Naive thymus-derived CD4-positive, alpha-beta T cell (primary cell): Measurements from ENCODE around the gene AOAH. TPM values are rescaled to one million over a fixed set of nuclear protein-coding genes. Genes with fewer than 3 reads are reported as not detected.

Experiments
- ATAC-seq: fragments of 150-1000 bp; cut with Tn5 transposase; 2 replicates; pipeline ENCODE4 v1.10.0; 2021; ENCODE audit warnings: mild to moderate bottlenecking, moderate library complexity
- CTCF ChIA-PET: fragments of 350-600 bp; sonication (Branson Sonifier 250); formaldehyde crosslinking; loops from one replicate; lab custom pipeline; 2021; ENCODE audit warnings: antibody characterized with exemption; lab: Charles Lee
- POLR2A ChIA-PET: fragments of 350-600 bp; sonication (Branson Sonifier 250); formaldehyde crosslinking; loops from one replicate; lab custom pipeline; 2021; ENCODE audit warnings: antibody characterized with exemption, inconsistent platforms; lab: Charles Lee
- DNase-seq, 9 donors: peaks; one replicate each; pipeline versions ENCODE4 v3.0.0 to v3.0.0-alpha.2; 2020 to 2022; ENCODE audit warnings: mixed read lengths in 1 of 9
- H3K27ac ChIP-seq: one replicate; pipeline ENCODE4 v1.7.0; 2013; ENCODE audit warnings: mild to moderate bottlenecking, low read depth, low read length, moderate library complexity
- H3K27me3 ChIP-seq, 2 donors: one replicate each; pipeline ENCODE4 v1.7.0; 2013; ENCODE audit warnings: low read length in 2 of 2, mild to moderate bottlenecking in 2 of 2, moderate library complexity in 2 of 2; ENCODE audit not compliant: control insufficient read depth in 2 of 2, insufficient read depth in 2 of 2
- H3K36me3 ChIP-seq, 3 experiments: 1 replicate in 2 of 3; 2 replicates in 1 of 3; pipeline ENCODE4 v1.7.0; 2013; ENCODE audit warnings: low read length in 3 of 3, mild to moderate bottlenecking in 3 of 3, moderate library complexity in 1 of 3; ENCODE audit not compliant: insufficient read depth in 3 of 3, control insufficient read depth in 2 of 3
- H3K4me1 ChIP-seq, 2 donors: one replicate each; pipeline ENCODE4 v1.7.0; 2013; ENCODE audit warnings: low read length in 2 of 2, mild to moderate bottlenecking in 2 of 2, moderate library complexity in 1 of 2; ENCODE audit not compliant: control insufficient read depth in 2 of 2, insufficient read depth in 2 of 2
- H3K4me3 ChIP-seq: 2 replicates; pipeline ENCODE4 v1.7.0; 2013; ENCODE audit warnings: mild to moderate bottlenecking, low read length
- H3K9me3 ChIP-seq, 3 experiments: 1 replicate in 2 of 3; 2 replicates in 1 of 3; pipeline ENCODE4 v1.7.0; 2013; ENCODE audit warnings: low read length in 3 of 3; ENCODE audit not compliant: control insufficient read depth in 2 of 3
- H3K27ac Mint-ChIP-seq, 9 donors: one replicate each; pipeline ENCODE4 v1.8.0; 2020 to 2022; ENCODE audit warnings: mixed read lengths in 9 of 9, mild to moderate bottlenecking in 8 of 9, moderate library complexity in 5 of 9, inconsistent platforms in 2 of 9
- H3K27me3 Mint-ChIP-seq, 5 donors: one replicate each; pipeline ENCODE4 v1.8.0; 2021 to 2022; ENCODE audit warnings: mixed read lengths in 5 of 5, mild to moderate bottlenecking in 1 of 5
- H3K36me3 Mint-ChIP-seq, 5 donors: one replicate each; pipeline ENCODE4 v1.8.0; 2020 to 2022; ENCODE audit warnings: mixed read lengths in 5 of 5, mild to moderate bottlenecking in 3 of 5, inconsistent platforms in 1 of 5
- H3K4me1 Mint-ChIP-seq, 7 donors: one replicate each; pipeline ENCODE4 v1.8.0; 2020 to 2022; ENCODE audit warnings: mixed read lengths in 7 of 7, mild to moderate bottlenecking in 3 of 7, inconsistent platforms in 1 of 7
- H3K4me3 Mint-ChIP-seq, 10 donors: one replicate each; pipeline ENCODE4 v1.8.0; 2020 to 2022; ENCODE audit warnings: mild to moderate bottlenecking in 10 of 10, mixed read lengths in 10 of 10, moderate library complexity in 6 of 10, inconsistent platforms in 2 of 10
- H3K9me3 Mint-ChIP-seq, 11 donors: one replicate each; pipeline ENCODE4 v1.8.0; 2020 to 2022; ENCODE audit warnings: mixed read lengths in 11 of 11, mild to moderate bottlenecking in 4 of 11, inconsistent platforms in 1 of 11, moderate library complexity in 1 of 11
- intact Hi-C, 2 donors: fragments of 100-400 bp; cut with micrococcal nuclease; formaldehyde crosslinking; loops; one replicate each; pipeline ENCODE4 v1.15.1; 2023
- polyA plus RNA-seq, 2 donors: library from polyadenylated mRNA; unstranded; fragments of 300-500 nt; fragmentation: Illumina TruSeq; gene quantifications; one replicate each; pipeline ENCODE4 v1.2.3, GENCODE V29; 2021
- total RNA-seq, 6 experiments: library from RNA in 5 of 6; stranded (reverse) in 5 of 6; gene quantifications; 1 replicate in 5 of 6; 2 replicates in 1 of 6; pipeline ENCODE4 v1.2.3 and lab custom pipeline; 2021 to 2026

Gene AOAH
- total and polyA plus RNA-seq, 7 experiments from 2014 or later = 6.3 to 127 (median 15.5) TPM

- no peak overlapping the region for H3K27ac ChIP-seq
- DNase-seq (no peak), ATAC-seq (no peak)
- ChIA-PET CTCF (no interaction called here), POLR2A (no interaction called here)
- Mint-ChIP-seq H3K9me3 (no peaks in the 10 kb centered on the region), H3K27ac (peak overlapping the region in 1 of 9 donors; percentile 21), H3K27me3 (no peaks in the 10 kb centered on the region), H3K4me1 (no peaks in the 10 kb centered on the region), H3K36me3 (peaks cover 0 to 39% (median 24%) of the 10 kb centered on the region in 5 donors), H3K4me3 (no peak overlapping the region)
- H3K36me3 ChIP-seq = peaks cover 0 to 6% (median 0%) of the 10 kb centered on the region in 3 experiments
- no peak overlapping the region for H3K4me3 ChIP-seq
- no peaks in the 10 kb centered on the region for H3K27me3 ChIP-seq
- H3K4me1 ChIP-seq = no peaks in the 10 kb centered on the region
- H3K9me3 ChIP-seq = no peaks in the 10 kb centered on the region
- intact Hi-C loops = no loop called here
Observed at GRCh38 chr7:36535866-36536664, 188.2 kb downstream of the AOAH start.

GRCh38 chr7:36533717-36534116 lies 190.6 kb downstream of the AOAH start:
- Mint-ChIP-seq H3K36me3 (peaks cover 0 to 30% (median 23%) of the 10 kb centered on the region in 5 donors), H3K9me3 (no peaks in the 10 kb centered on the region), H3K4me3 (no peak overlapping the region), H3K27me3 (no peaks in the 10 kb centered on the region), H3K27ac (no peak overlapping the region), H3K4me1 (peaks cover 0 to 3% (median 0%) of the 10 kb centered on the region in 7 donors)
- ATAC-seq (no peak), DNase-seq (no peak)
- POLR2A ChIA-PET = no interaction called here
- H3K4me3 ChIP-seq = no peak overlapping the region
- intact Hi-C loops = no loop called here
- no peak overlapping the region for H3K27ac ChIP-seq
- no peaks in the 10 kb centered on the region for H3K27me3 ChIP-seq
- H3K9me3 ChIP-seq = no peaks in the 10 kb centered on the region
- no peaks in the 10 kb centered on the region for H3K4me1 ChIP-seq
- CTCF ChIA-PET = no interaction called here
- peaks cover 0 to 3% (median 0%) of the 10 kb centered on the region in 3 experiments for H3K36me3 ChIP-seq

GRCh38 chr7:36532981-36533499 lies 191.3 kb downstream of the AOAH start:
- no peak overlapping the region for H3K27ac ChIP-seq
- ATAC-seq = no peak
- ChIA-PET CTCF (no interaction called here), POLR2A (interaction anchor here (0.7 to 0.8 kb wide), 2 partner anchors 105 to 255 kb away, joined by 3 read pairs; no protein-coding TSS in a partner anchor)
- no peaks in the 10 kb centered on the region for H3K27me3 Mint-ChIP-seq
- no peak overlapping the region for H3K4me3 Mint-ChIP-seq
- no peak overlapping the region for H3K4me3 ChIP-seq
- no peaks in the 10 kb centered on the region for H3K9me3 Mint-ChIP-seq
- DNase-seq = no peak
- peaks cover 0 to 5% (median 0%) of the 10 kb centered on the region in 3 experiments for H3K36me3 ChIP-seq
- H3K4me1 Mint-ChIP-seq = peaks cover 0 to 6% (median 0%) of the 10 kb centered on the region in 7 donors
- intact Hi-C loops = no loop called here
- no peaks in the 10 kb centered on the region for H3K27me3 ChIP-seq
- no peaks in the 10 kb centered on the region for H3K9me3 ChIP-seq
- H3K4me1 ChIP-seq = no peaks in the 10 kb centered on the region
- peaks cover 0 to 24% (median 20%) of the 10 kb centered on the region in 5 donors for H3K36me3 Mint-ChIP-seq
- H3K27ac Mint-ChIP-seq = no peak overlapping the region

- Mint-ChIP-seq H3K27me3 (no peaks in the 10 kb centered on the region), H3K36me3 (peaks cover 0 to 33% (median 22%) of the 10 kb centered on the region in 5 donors), H3K4me1 (peaks cover 0 to 16% (median 0%) of the 10 kb centered on the region in 7 donors), H3K9me3 (no peaks in the 10 kb centered on the region), H3K4me3 (no peak overlapping the region), H3K27ac (peak overlapping the region in 1 of 9 donors; percentile 89)
- H3K27ac ChIP-seq = no peak overlapping the region
- H3K9me3 ChIP-seq = no peaks in the 10 kb centered on the region
- H3K4me3 ChIP-seq = no peak overlapping the region
- DNase-seq (no peak), ATAC-seq (no peak)
- peaks cover 0 to 5% (median 0%) of the 10 kb centered on the region in 3 experiments for H3K36me3 ChIP-seq
- ChIA-PET POLR2A (interaction anchor here (0.8 kb wide), 1 partner anchor 106 kb away, joined by 3 read pairs; no protein-coding TSS in a partner anchor), CTCF (no interaction called here)
- no peaks in the 10 kb centered on the region for H3K27me3 ChIP-seq
- H3K4me1 ChIP-seq = no peaks in the 10 kb centered on the region
- intact Hi-C loops = no loop called here
Observed at GRCh38 chr7:36531951-36532350, 192.3 kb downstream of the AOAH start.

- intact Hi-C loops = no loop called here
- peaks cover 0 to 24% (median 0%) of the 10 kb centered on the region in 7 donors for H3K4me1 Mint-ChIP-seq
Observed at GRCh38 chr7:36530456-36530855, 193.8 kb downstream of the AOAH start.

GRCh38 chr7:36527549-36527913 lies 196.8 kb downstream of the AOAH start:
- ATAC-seq = no peak
- peaks cover 0 to 24% (median 0%) of the 10 kb centered on the region in 7 donors for H3K4me1 Mint-ChIP-seq
- intact Hi-C loops = no loop called here
- H3K4me3 Mint-ChIP-seq = no peak overlapping the region
- H3K27ac Mint-ChIP-seq = peak overlapping the region in 1 of 9 donors; percentile 76
- Histone ChIP-seq H3K36me3 (peaks cover 0 to 5% (median 0%) of the 10 kb centered on the region in 3 experiments), H3K4me1 (no peaks in the 10 kb centered on the region), H3K27ac (no peak overlapping the region), H3K27me3 (no peaks in the 10 kb centered on the region), H3K4me3 (no peak overlapping the region), H3K9me3 (no peaks in the 10 kb centered on the region)
- no peaks in the 10 kb centered on the region for H3K27me3 Mint-ChIP-seq
- no peaks in the 10 kb centered on the region for H3K9me3 Mint-ChIP-seq
- peaks cover 0 to 51% (median 35%) of the 10 kb centered on the region in 5 donors for H3K36me3 Mint-ChIP-seq
- CTCF ChIA-PET = interaction anchor here (1.6 kb wide), 1 partner anchor 151 kb away, joined by 3 read pairs; no protein-coding TSS in a partner anchor
- no peak for DNase-seq
- POLR2A ChIA-PET = no interaction called here

More at GRCh38 chr7:36530456-36530855, 193.8 kb downstream of the AOAH start:
- H3K9me3 ChIP-seq = no peaks in the 10 kb centered on the region
- H3K27ac ChIP-seq = no peak overlapping the region
- Mint-ChIP-seq H3K4me3 (no peak overlapping the region), H3K27ac (peak overlapping the region in 3 of 9 donors; percentile 0 to 13 (median 9)), H3K36me3 (peaks cover 0 to 36% (median 25%) of the 10 kb centered on the region in 5 donors), H3K27me3 (no peaks in the 10 kb centered on the region), H3K9me3 (no peaks in the 10 kb centered on the region)
- ATAC-seq (no peak), DNase-seq (no peak)
- H3K4me1 ChIP-seq = no peaks in the 10 kb centered on the region
- H3K36me3 ChIP-seq = peaks cover 0 to 5% (median 0%) of the 10 kb centered on the region in 3 experiments
- POLR2A ChIA-PET = no interaction called here
- H3K4me3 ChIP-seq = no peak overlapping the region
- no peaks in the 10 kb centered on the region for H3K27me3 ChIP-seq
- CTCF ChIA-PET = interaction anchor here (0.6 kb wide), 1 partner anchor 119 kb away, joined by 3 read pairs; no protein-coding TSS in a partner anchor
